Measurements from ENCODE around the gene UPP1. TPM values are rescaled to one million over a fixed set of nuclear protein-coding genes. Genes with fewer than 3 reads are reported as not detected.

Gene UPP1
- total and polyA plus RNA-seq, 10 of the 15 experiments (the other 5 are each of a cell fraction or from before 2014, with no cell fraction given): 0.93 to 7.9 (median 3.8) TPM

- TF ChIP-seq STAT1 (conservative IDR thresholded peaks at IDR 0.05): no peak
- TF ChIP-seq SKIL (IDR thresholded peaks at IDR 0.05; ENCODE audit: low read depth, poor library complexity, severe bottlenecking): no peak
- TF ChIP-seq ESRRA (IDR thresholded peaks at IDR 0.05; ENCODE audit: low read length): no peak
- TF ChIP-seq NR2C2 (IDR thresholded peaks at IDR 0.05; ENCODE audit: borderline replicate concordance, control insufficient read depth, insufficient read length, low read depth): no peak
These were observed 59.2 kb downstream of the UPP1 start (continued) for GRCh38 chr7:48148311-48148710.

DNA sequence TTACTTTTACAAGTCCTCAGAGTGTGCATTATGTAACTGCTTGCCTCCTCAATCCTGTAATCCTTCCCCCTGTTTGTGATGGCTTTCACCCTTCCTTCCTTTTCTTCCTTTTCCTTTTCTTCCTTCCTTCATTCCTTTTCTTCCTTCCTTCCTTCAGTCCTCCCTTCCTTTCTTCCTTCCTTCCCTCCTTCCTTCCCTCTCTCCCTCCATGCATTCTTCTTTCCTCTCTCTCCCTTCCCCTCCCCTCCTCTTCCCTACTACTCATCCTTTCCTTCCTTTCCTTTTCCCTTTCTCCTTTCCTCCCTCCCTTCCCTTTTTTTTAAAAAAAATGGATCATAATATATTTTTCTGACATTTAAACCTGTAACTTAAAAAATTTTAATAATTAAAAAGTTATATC lies 60.0 kb downstream of the UPP1 start:
- ATAC-seq (no peak), FAIRE-seq (no peak), DNase-seq (ENCODE audit: low read depth, low spot score) (no peak)
- H3K4me2 ChIP-seq (ENCODE audit: control insufficient read depth, insufficient read depth): no peak overlapping the region
- TF ChIP-seq SKIL (IDR thresholded peaks at IDR 0.05; ENCODE audit: low read depth, poor library complexity, severe bottlenecking) (no peak), SMARCA5 (IDR thresholded peaks at IDR 0.05) (no peak), CBX5 (IDR thresholded peaks at IDR 0.05; ENCODE audit: low read depth) (no peak), ZNF24 (IDR thresholded peaks at IDR 0.05) (no peak), YY1 (IDR thresholded peaks at IDR 0.05; ENCODE audit: low read depth, low read length) (no peak), SP1 (IDR thresholded peaks at IDR 0.05; ENCODE audit: low read depth, low read length) (no peak), TAF1 (IDR thresholded peaks at IDR 0.05; ENCODE audit: borderline replicate concordance, low read depth, low read length) (no peak), KDM1A (IDR thresholded peaks at IDR 0.05; ENCODE audit: borderline replicate concordance) (no peak)
- in situ Hi-C loops (cut with MboI) (no loop called here), intact Hi-C loops (cut with micrococcal nuclease; ENCODE audit: unreplicated experiment) (no loop called here)
- no peak overlapping the region for H3K4me3 ChIP-seq
- RAD21 ChIA-PET (ENCODE audit: unreplicated experiment): no interaction called here
- H3K9me3 ChIP-seq (replicated peaks; ENCODE audit: control insufficient read depth, insufficient read depth, low read length): no peaks in the 10 kb centered on the region
- no peaks in the 10 kb centered on the region for H4K20me1 ChIP-seq (ENCODE audit: control insufficient read depth, insufficient read depth)
- H3K27ac ChIP-seq (ENCODE audit: control insufficient read depth, insufficient read depth): no peak overlapping the region
- SMC1A ChIA-PET (ENCODE audit: uncharacterized antibody, unreplicated experiment): interaction anchor here (0.5 kb wide), 1 partner anchor 17 kb away, joined by 4 read pairs; no protein-coding TSS in a partner anchor
- no peaks in the 10 kb centered on the region for H3K4me1 ChIP-seq (ENCODE audit: control insufficient read depth, insufficient read depth, low read length)
- peaks cover 0 to 2% of the 10 kb centered on the region in 2 experiments; a peak in 2 of 4 replicates for H3K27me3 ChIP-seq (replicated peaks in 1 of 2; ENCODE audit: control insufficient read depth in 2 of 2, insufficient read depth in 2 of 2, low read length in 1 of 2)
- H2AFZ ChIP-seq (ENCODE audit: control insufficient read depth, low read depth, low read length): no peak overlapping the region
- H3K9ac ChIP-seq (ENCODE audit: control insufficient read depth, insufficient read depth, low read length): no peak overlapping the region
- BruUV-seq (replicated peaks): no TSS peak
- no peaks in the 10 kb centered on the region for H3K36me3 ChIP-seq (ENCODE audit: control insufficient read depth in 2 of 2, insufficient read depth in 2 of 2, low read length in 1 of 2)
- no peaks in the 10 kb centered on the region for H3K79me2 ChIP-seq (ENCODE audit: control insufficient read depth, insufficient read depth, low read length)
- POLR2A ChIA-PET: no interaction called here
- CTCF ChIA-PET: no interaction called here
